GM19193 (cell line): ENCODE results near the gene KPNA3.

Experiments used
- POLR2A ChIP-seq: IDR thresholded peaks from 4 replicates; pipeline ENCODE4 v1.6.1; 2011; ENCODE audit not compliant: insufficient read depth, insufficient read length; ENCODE audit errors: extremely low read depth

The KPNA3 gene

GRCh38 chr13:49731766-49732165 is 60.7 kb downstream of the KPNA3 start:
- no peak for TF ChIP-seq POLR2A

DNA sequence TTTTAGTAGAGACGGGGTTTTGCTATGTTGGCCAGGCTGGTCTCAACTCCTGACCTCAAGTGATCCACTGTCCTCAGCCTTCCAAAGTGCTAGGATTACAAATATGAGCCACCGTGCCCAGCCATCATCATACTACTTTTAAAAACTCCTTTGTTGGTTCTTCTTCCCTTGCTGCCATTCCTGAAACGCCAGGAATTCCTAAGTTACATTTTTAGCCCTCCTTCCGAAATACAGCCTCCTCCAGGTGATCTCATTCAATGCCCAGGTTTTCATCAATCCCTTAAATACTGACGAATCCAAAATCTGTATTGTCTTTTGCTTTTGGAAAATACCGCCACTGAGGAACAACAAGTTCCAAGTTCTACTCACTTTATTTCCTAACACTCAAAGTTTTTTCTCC is 75.9 kb downstream of the KPNA3 start:
- TF ChIP-seq POLR2A, result no peak

DNA sequence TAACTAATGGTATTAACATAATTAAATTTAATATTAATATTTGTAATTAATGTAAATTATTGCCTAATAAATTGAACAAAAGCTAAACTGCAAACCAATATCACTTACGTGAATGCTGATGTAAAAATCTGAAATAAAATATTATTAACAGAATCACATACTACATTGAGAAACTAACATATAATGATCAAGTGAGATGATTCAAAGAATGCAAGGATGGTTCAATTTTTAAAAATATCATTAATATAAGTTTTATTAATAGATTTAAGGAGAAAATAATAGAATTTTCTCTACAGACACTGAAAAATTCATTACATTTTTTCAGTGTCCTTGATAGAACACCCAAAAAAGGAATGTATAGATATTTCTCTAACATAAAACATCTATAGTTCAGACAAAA is 77.7 kb downstream of the KPNA3 start:
- TF ChIP-seq POLR2A, result no peak

DNA sequence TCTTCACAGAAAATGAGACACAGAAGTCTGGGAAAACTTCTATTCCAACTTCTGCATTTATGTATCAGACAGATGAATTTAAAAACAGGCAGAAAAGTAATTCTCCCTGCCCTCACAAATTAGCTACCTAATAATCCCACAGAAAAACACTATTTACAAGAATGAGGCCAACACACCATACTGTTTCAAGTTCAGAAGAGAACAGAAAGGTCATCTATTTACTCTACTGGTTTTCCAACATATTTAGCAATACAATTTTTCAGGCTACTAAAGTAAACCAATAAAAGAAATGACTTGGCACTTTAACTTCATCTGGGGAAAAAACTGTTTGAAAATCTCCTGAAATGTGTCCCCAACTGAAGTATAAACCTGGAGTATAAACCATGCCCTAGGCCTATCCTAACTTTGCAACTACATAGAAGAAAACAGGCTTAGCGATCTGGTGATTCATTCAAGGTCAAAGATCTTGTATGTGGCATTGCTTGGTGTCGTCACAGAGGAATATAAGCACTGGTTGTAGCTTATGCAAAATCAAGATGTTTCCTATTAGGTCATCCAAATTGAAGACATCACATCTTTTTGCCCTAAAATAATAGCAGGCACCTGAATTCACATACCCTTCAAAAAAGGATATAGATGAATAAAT is 81.1 kb downstream of the KPNA3 start:
- TF ChIP-seq POLR2A, result no peak

DNA sequence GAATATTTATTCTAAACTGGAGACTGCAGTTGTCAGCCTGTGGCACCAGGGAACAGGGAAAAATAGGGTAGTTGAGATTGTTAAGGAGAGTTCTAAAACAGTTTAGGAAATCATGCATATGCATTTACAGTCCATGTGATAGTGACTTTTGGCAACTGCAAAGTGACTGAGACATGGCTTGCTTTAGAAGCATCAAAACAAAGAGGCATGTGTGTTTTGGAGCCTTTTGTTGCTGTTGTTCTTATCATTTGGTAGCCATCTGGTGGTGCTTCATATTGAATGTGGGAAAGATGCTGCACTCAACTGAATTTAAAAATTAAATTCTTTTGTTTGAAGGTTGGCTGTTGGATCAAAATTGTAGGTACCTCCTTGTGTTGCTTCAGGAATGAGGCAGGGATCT is 91.0 kb downstream of the KPNA3 start:
- TF ChIP-seq POLR2A, result no peak

DNA sequence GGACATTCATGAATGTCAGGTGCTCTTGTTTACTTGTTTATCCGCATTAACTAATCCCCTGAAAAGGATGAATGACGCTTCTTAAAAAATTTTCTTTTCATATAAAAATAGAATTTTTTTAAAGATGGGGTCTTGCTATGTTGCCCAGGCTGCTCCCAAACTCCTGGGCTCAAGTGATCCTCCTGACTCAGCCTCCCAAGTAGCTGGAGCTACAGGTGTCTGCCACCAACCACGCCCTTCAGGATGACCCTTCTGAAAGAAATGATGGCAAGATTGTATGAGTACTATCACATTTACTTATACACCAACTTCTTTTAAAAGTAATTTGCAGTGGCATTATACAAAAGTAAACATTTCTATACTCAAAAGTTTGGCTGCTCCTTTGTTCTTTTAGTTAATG is 95.0 kb downstream of the KPNA3 start:
- TF ChIP-seq POLR2A, result no peak

DNA sequence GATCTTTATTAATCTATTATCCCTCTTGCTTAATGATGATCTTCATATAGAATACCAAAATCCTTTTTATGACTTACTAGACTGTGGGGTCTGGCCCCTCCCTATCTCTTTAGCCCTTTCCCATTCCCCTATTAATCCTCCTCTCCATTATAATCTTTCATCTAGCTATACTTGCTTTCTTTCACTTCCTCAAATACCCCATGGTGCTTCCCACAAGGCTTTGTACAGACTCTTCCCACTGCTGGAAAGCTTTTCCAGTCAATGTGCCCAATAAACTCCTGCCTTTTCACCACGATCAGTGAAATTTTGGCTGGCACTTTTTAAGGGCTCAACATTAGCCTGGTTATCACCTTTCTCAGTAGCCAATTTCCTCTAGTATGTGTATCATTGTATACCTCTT is 98.0 kb downstream of the KPNA3 start:
- no peak for TF ChIP-seq POLR2A

GRCh38 chr13:49693877-49694276 is 98.6 kb downstream of the KPNA3 start:
- no peak for TF ChIP-seq POLR2A

- TF ChIP-seq POLR2A, result no peak
These were observed 99.2 kb downstream of the KPNA3 start for GRCh38 chr13:49693191-49693733.

GRCh38 chr13:49690995-49691784 is 101.3 kb downstream of the KPNA3 start, which contains the start of gene EBPL:
EBPL (minus strand) TSS chr13:49691486; CDS start chr13:49691424, 62 bp downstream.
- TF ChIP-seq POLR2A, result peak; percentile 68

- no peak for TF ChIP-seq POLR2A
These were observed 102.1 kb downstream of the KPNA3 start for GRCh38 chr13:49690133-49690994.

DNA sequence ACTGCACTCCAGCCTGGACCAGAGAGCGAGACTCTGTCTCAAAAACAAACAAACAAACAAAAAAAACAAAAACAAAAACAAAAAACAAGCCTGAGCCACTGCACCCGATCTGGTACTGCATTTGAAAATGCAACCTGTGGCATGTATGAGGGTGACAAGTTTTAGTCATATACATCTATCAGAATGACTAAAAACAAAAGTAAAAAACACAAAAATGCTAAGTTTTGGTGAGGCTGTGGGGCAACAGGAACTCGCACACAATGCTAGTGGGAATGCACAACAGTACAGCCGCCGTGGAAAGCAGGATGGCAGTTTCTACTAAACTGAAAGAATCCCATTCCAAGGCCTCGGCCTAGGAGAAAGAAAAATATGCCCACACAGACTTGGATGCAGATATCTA is 109.0 kb downstream of the KPNA3 start:
- TF ChIP-seq POLR2A, result no peak

DNA sequence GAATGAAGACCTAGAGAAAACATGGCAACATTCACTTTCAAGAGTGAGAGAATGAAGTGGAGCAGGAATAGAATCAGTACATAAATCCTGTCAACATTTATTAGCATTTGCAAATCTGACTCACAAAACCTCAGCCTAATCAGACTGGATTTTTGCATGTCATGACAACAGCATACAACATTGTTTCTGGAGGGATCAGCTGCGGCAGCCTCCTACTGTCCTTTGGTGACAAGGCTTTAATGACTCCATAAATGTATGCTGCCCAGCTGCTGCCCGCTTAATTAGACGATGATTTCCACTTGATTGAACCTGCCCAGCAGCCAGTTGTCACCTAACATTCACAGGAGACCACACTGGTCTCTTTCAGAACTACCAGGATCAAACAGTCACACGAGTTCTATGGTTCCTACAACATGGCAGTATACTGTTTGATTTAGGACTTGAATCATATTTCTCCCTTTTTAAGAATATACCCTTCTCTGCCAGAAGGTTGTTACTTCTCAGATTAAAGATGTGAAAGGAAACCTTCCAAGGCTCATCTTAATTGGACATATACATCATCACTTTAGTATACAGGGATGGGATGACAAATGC is 110.5 kb downstream of the KPNA3 start:
- TF ChIP-seq POLR2A, result no peak

- no peak for TF ChIP-seq POLR2A
These were observed 113.2 kb downstream of the KPNA3 start for GRCh38 chr13:49679246-49679645.
